Measurements from ENCODE around the gene CBL.

GRCh38 chr11:119357074-119357473 lies 150.9 kb downstream of the CBL start:
- TF ChIP-seq CTCF (conservative IDR thresholded peaks at IDR 0.05) (no peak), ZFX (IDR thresholded peaks at IDR 0.05) (no peak)
